HG02840 (cell line): ENCODE data around the gene SCML2.
"Not testable (repeated sequence)": the region's sequence is repeated elsewhere in the genome, so short reads cannot be mapped to it uniquely, and the experiment has no call there.

Experiments used
- ATAC-seq: cut with Tn5 transposase; IDR thresholded peaks from one replicate; pipeline ENCODE4 v1.9.1; 2021; ENCODE audit warnings: mild to moderate bottlenecking, moderate library complexity, moderate number of reproducible peaks; ENCODE audit not compliant: unreplicated experiment, low FRiP score

The SCML2 gene

DNA sequence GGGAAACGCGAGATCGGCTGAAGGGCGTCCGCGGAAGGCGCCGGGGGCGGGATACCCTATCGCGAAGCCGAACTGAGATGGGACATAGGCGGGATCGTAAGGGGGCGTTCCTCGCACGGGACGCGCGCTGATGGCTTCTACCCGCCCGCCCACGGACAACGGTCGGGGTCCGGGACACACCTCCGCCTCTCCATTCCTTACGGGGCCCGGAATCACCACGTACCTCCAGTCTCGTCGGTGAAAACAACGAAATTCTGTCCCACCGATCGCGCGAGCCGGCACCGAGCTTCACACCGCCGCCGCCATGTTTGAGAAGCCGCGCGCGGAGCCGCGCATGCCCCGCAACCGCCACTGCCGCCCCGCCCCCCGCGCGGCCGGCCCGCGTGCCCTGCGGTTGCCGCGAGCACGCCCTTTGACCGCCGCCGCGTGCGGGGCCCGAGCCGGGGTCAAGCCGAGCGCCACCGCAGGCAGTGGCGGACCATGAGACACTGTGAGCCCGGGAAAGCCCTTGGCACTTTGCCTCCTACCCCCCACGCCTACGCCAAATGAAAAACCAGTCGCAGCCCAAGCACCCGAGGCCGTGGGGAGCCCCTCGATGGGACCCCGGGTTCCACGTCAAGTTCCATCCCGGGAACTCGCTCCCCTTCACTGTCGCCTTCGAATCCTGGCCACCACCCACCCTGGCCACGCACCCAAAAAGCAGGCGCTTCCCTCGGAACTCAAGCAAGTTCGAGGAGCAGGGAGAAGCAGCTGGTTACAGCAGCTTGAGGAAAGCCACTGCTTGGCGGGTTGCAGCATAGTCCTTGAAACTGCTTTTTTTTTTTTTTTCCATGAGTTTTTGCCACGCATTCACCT, at the start of gene SCML2:
Gene SCML2, minus strand, starts transcription at position 320 of the 855 bp plus-strand sequence. CDS start 20,617 bp downstream, outside the sequence.
- no peak for ATAC-seq

GRCh38 chrX:18401848-18402213, 47.3 kb upstream of the SCML2 start:
- ATAC-seq: no peak

DNA sequence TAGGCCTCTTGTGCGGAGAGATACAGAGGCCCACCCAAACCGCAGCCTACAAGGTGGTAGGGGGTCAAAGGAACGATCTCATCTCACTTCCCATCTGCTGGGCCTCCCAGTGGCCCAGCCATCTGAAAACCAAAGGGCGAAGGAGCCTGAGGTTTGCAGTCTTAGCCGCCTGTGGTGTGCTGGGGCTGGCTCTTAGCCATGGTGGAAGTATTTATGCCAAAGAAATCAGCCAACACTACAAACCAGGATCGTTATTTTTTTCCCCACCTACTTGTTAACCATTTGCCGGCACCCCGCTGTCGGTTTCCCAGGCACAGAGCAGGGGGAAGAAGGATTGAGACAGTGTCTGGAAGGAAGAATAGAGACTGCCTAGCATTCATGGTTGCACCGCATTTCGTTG, 40.0 kb upstream of the SCML2 start:
- no peak for ATAC-seq

DNA sequence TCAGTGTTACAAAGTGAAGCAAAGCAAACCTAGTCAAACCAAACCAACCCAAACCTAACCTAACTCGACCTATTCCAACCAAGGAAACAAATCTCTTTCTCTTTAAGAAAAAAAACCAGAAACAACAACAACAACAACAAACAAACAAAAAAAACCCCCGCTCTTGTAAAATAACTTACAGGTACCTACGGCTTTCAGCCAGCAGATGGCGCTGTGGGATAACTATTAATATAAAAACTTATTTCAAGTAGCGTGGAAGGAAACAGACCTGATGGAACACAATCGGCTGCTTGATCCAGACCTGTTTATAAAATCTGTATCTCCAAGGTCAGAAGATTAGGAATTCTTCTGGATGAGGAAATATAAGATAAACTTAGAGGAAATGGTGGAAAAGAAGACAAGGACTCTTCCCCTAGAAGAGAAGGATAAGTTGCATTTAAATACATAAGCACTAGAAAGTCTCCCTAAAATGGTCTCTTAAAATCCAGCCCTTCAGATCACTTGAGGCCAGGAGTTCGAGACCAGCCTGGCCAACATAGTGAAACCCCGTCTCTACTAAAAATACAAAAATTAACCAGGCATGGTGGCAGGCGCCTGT, 36.6 kb upstream of the SCML2 start:
- ATAC-seq: no peak

DNA sequence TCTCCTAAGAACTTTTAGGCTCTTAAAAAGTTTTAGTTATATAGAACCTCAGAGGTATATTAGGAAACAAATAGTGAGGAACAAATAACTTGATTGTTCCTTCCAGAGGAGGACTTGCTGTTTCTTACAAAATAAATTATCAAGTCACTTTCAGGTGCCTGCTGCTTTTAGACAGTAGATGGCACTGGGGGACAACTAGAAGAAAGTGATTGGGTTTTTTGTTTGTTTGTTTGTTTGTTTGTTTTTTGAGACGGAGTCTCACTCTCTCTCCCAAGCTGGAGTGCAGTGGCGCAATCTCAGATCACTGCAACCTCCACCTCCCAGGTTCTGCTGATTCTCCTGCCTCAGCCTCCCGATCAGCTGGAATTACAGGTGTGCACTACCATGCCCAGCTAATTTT, 35.5 kb upstream of the SCML2 start:
- no peak for ATAC-seq

DNA sequence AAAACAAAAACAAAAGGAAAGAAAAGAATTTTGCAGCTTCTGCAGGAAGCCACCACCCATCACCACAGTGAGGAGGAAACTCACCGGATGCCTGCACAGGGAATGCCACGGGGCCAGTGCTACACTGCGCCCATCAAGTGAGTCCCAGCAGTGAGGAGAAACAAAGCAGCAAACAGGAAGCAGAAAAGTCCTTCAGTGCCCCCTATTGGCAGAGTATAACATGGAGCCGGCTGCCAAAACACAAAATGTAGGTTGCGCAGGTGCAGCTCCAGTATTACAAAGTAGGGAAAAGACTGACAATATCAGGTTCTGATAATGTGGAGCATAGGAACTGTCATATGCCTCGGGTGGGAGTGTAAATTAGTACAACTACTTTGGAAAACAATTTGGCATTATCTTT, 23.3 kb upstream of the SCML2 start:
- no peak for ATAC-seq

DNA sequence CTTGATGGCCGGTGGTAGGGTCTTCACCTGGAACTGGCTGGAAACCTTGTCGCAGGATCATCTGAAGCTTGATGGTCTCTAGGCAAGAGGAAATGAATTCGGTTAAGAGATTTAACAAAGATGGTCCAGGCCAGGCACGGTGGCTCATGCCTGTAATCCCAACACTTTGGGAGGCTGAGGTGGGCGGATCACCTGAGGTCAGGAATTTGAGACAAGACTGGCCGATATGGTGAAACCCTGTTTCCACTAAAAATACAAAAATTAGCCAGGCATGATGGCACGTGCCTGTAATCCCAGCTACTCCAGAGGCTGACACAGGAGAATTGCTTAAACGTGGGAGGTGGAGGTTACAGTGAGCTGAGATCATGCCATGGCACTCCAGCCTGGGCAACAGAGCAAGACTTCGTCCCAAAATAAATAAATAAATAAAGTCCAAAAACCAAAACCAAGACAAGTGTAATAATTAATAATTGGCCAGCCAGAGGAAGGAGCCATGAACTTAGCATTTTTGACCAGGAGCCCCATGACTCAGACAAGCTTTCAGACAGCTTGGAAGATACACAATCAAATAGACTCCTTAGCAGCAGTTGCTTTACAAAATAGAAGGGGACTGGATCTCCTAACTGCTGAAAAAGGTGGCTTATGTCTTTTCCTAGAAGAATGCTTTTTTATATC, 20.8 kb upstream of the SCML2 start:
- not testable (repeated sequence) for ATAC-seq

DNA sequence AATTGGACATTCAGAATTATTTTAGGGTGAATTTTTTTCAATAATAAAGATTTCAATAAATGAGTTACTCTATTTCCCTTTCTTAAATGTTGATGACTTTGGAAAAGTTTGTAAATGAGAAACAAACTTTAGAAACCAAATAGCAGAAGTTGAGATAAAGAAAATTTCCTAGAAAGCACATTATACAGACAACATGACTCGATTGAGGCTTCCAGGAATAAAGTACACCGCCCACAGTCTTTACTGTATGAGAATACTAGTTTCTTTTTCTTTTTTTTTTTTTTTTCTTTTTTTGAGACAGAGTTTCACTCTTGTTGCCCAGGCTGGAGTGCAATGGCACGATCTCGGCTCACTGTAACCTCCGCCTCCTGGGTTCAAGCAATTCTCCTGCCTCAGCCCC, 14.6 kb upstream of the SCML2 start:
- not testable (repeated sequence) for ATAC-seq

DNA sequence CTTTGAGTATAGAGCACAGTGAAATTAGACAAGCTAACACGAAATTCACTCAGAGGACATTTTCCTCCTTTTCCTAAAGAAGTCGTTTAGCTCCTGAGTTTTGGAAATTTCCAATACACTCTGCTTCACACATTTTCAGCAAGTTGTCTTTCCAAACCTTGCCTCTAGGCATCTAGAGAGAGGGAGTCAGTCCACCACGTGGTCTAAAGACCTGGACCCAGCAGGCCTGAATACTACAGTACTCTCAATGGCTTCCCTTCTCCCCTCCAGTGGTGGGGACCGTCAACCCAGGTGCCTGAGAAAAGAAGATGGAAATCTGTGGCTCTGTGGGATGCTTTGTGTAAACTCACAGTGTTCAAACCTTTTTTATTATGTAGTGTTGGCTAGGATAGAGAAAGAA, 13.9 kb upstream of the SCML2 start:
- ATAC-seq: no peak

- ATAC-seq: no peak
Measured at GRCh38 chrX:18360867-18361266, 6.4 kb upstream of the SCML2 start.

DNA sequence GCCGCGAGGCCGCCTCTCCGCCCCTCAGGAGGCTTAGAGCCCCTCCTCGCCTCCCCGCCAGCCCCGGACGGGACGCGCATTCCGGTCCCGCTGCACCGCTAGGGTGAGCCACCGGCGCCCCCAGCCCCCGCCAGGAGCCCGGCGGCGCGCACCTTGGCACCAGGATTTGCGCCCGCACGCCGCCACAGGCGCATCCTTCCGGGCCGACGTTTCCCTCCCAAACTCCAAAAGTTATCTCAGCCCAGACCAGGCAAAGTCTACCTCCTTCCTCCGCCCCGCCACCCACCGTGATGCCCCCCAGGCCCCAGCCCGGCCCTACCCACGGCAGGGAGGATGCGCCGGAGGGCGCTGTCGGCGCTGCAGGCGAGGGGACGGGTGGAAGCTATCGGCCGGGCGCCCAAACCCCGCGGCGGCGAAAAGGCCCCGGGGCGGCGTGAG, 538 bp downstream of the SCML2 start:
- ATAC-seq: no peak

DNA sequence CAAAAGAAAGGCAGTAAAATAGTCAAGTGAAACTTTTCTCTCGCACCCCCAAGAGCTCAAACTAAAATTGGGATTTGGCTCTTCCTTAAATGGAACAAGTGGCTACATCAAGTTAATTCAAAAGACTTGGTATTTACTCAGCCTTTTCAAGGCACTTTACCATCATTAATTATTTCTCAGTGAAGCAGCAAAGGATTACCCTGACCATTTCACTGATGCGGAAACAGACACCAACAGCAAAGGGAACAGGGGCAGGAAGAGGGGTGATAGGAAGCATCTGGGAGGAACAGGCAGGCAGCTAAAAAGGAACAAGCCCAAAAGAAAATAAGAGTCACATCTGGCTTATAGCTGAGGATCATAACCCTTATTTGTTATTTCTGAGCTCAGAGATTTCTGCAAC, 2.7 kb downstream of the SCML2 start:
- ATAC-seq: no peak

DNA sequence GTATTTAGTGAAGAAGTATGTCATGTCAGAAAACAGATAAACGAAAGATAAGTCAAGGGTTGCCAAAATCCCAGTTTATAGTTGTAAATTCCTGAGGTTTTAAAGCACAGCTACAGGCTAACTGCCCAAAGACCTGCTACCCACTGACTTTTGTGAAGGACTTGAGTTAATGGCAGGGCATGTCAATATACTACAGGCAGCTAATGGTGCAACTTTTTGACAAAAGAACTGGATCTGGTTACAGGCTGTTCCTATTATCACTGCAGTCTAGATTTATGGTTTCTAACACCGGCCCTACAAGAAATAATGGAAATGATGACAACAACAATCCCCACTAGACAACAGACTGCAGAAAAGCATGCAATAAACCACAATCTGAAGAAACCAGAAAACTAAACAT, 6.4 kb downstream of the SCML2 start:
- no peak for ATAC-seq

GRCh38 chrX:18309401-18309800, 45.1 kb downstream of the SCML2 start:
- no peak for ATAC-seq

- ATAC-seq: no peak
Measured at GRCh38 chrX:18297251-18297650, 57.2 kb downstream of the SCML2 start.

DNA sequence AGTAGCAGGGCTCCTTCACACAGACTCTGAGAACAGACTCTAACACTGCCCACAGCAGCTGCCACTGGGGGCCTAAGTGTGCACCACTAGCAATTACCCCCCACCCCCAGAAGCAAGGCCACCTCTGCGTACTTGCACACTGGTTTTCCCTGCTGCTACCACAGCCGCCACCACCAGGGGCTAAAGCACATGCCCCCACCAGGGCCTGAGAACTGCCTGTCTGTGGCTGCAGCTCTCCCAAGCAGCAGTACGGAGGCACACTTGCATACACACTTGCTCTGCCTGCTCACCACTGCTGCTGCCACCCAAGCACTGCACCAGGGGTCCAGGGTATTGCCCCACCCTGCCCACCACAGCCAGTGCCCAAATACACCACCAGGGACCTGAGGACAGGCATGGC, 59.6 kb downstream of the SCML2 start:
- ATAC-seq: no peak

- no peak for ATAC-seq
Measured at GRCh38 chrX:18291006-18291545, 63.4 kb downstream of the SCML2 start.

DNA sequence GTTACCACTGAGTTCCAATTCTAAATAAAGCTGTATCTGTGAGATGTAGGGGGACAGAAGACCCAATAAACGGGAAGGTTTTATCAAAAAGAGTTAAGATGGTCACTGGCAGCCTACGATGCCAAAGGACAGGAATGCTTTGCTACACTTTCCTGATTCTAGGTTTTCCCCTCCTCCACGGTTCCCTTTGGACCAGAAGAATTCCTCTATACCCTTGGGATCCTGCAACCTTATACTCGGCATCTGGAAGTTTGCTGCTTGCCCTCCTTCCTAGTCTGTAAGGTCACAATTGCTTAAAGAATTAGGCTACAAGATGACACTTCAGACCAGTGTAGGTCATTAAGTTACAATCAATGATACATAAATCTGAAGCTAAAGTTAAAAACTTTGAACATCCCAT, 64.3 kb downstream of the SCML2 start:
- ATAC-seq: no peak

DNA sequence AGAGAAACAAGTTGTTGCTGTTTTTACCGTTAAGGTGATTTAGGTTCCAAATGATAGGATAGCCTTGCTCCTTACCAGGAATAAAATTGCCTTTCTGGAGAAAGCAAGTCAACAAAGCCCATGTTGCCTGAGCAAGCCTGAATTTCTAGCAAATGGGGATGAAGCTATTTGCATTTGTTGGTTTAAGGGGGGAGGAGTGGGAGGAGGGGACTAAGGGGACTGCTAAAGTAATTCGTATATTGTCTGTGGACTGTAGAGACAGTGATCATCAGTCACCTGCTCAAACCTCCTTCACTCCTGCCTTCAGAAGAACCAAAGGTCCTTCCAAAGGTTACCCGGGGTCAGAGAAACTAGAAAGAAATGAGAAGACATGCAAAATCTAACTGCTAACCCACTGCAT, 65.8 kb downstream of the SCML2 start:
- no peak for ATAC-seq

GRCh38 chrX:18286322-18286831, 68.1 kb downstream of the SCML2 start:
- ATAC-seq: no peak

DNA sequence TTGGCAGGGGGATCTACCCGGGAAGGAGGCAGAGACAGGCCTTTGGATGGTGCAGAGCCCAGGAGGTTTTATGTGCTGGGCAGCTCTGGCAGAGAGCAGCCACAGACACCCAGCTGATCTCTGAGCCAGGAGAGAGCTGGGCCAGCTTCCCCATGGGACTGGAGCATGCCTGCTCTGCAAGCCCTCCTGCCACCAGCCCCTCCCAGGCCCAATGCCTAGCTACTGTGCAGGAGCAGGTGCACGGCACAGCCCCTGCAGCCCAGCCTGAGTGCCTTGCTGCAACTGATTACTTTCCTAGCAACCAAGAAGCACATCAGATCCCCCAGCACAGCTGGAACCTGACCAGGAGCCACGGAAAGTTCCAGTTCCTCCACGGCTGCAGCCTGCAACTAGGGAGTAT, 76.0 kb downstream of the SCML2 start:
- no peak for ATAC-seq
